Umbilical cord (tissue), 2 donors: ENCODE data around the gene CTR9. TPM values are rescaled to one million over a fixed set of nuclear protein-coding genes. Genes with fewer than 3 reads are reported as not detected.

Experiments used
- DNase-seq: peaks from one replicate; pipeline ENCODE4 v3.0.0-alpha.2; 2015; ENCODE audit warnings: low spot score
- total RNA-seq: library from RNA; depleted of rRNA; stranded (reverse); fragments of >200 nt; gene quantifications from one replicate; pipeline ENCODE4 v1.2.3, GENCODE V29; 2014; ENCODE audit warnings: low replicate concordance; ENCODE audit not compliant: insufficient read depth

The CTR9 gene
- total RNA-seq, 1 donor from 2014 or later, result 20.9 TPM

- no peak for DNase-seq
Observed at GRCh38 chr11:10780040-10780439, 29.0 kb downstream of the CTR9 start.

GRCh38 chr11:10784232-10785145 is 33.4 kb downstream of the CTR9 start:
- no peak for DNase-seq

GRCh38 chr11:10785146-10785474 is 34.1 kb downstream of the CTR9 start:
- no peak for DNase-seq

- no peak for DNase-seq
Observed at GRCh38 chr11:10786451-10786850, 35.4 kb downstream of the CTR9 start.

GRCh38 chr11:10792385-10793068 is 41.5 kb downstream of the CTR9 start:
- peak; percentile 78 for DNase-seq

- DNase-seq, result no peak
Observed at GRCh38 chr11:10793470-10794255, 42.6 kb downstream of the CTR9 start.

- DNase-seq, result no peak
Observed at GRCh38 chr11:10796191-10796590, 45.1 kb downstream of the CTR9 start.

- no peak for DNase-seq
Observed at GRCh38 chr11:10797001-10797400, 46.0 kb downstream of the CTR9 start.

GRCh38 chr11:10797531-10797930 is 46.5 kb downstream of the CTR9 start:
- no peak for DNase-seq

GRCh38 chr11:10798330-10798928 is 47.4 kb downstream of the CTR9 start:
- DNase-seq, result no peak

GRCh38 chr11:10800292-10800691 is 49.2 kb downstream of the CTR9 start:
- no peak for DNase-seq

GRCh38 chr11:10803676-10804075 is 52.6 kb downstream of the CTR9 start:
- no peak for DNase-seq

GRCh38 chr11:10805741-10806140 is 54.7 kb downstream of the CTR9 start:
- DNase-seq, result no peak

- no peak for DNase-seq
Observed at GRCh38 chr11:10806206-10806605, 55.2 kb downstream of the CTR9 start.

GRCh38 chr11:10807493-10808234 is 56.6 kb downstream of the CTR9 start:
- DNase-seq, result peak; percentile 72

GRCh38 chr11:10808235-10808552 is 57.1 kb downstream of the CTR9 start:
- DNase-seq, result no peak

GRCh38 chr11:10808553-10809372 is 57.7 kb downstream of the CTR9 start, which contains the start of gene EIF4G2:
Gene EIF4G2 (minus strand): TSS chr11:10808926.
- peak; percentile 100 for DNase-seq

GRCh38 chr11:10809373-10810160 is 58.5 kb downstream of the CTR9 start:
- no peak for DNase-seq

- DNase-seq, result no peak
Observed at GRCh38 chr11:10813945-10814344, 62.9 kb downstream of the CTR9 start.
